ENCODE measurements around the gene TBC1D5. TPM values are rescaled to one million over a fixed set of nuclear protein-coding genes. Genes with fewer than 3 reads are reported as not detected.
"Not testable (repeated sequence)": the region's sequence is repeated elsewhere in the genome, so short reads cannot be mapped to it uniquely, and the experiment has no call there.

The TBC1D5 gene
- total RNA-seq, 3 donors from 2014 or later = 22.4 to 25.3 (median 25.2) TPM

- Mint-ChIP-seq H3K4me1 (ENCODE audit: low read depth) (no peaks in the 10 kb centered on the region), H3K27me3 (ENCODE audit: low read depth) (no peaks in the 10 kb centered on the region), H3K9me3 (peaks cover 3% of the 10 kb centered on the region), H3K4me3 (no peak overlapping the region), H3K36me3 (ENCODE audit: insufficient read depth) (peaks cover 47% of the 10 kb centered on the region)
- ATAC-seq (no peak), DNase-seq (no peak)
Measured at GRCh38 chr3:17394541-17395155, 347.8 kb downstream of the TBC1D5 start.

DNA sequence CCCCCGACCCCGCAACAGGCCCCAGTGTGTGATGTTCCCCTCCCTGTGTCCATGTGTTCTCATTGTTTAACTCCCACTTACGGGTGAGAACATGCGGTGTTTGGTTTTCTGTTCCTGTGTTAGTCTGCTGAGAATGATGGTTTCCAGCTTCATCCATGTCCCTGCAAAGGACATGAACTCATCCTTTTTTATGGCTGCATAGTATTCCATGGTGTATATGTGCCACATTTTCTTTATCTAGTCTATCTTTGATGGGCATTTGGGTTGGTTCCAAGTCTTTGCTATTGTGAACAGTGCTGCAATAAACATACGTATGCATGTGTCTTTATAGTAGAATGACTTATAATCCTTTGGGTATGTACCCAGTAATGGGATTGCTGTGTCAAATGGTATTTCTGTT lies 349.9 kb downstream of the TBC1D5 start:
- H3K9me3 Mint-ChIP-seq; DNase-seq; H3K4me3 Mint-ChIP-seq; H3K4me1 Mint-ChIP-seq (ENCODE audit: low read depth); ATAC-seq; H3K27me3 Mint-ChIP-seq (ENCODE audit: low read depth): not testable (repeated sequence)
- peaks cover 50% of the 10 kb centered on the region for H3K36me3 Mint-ChIP-seq (ENCODE audit: insufficient read depth)

GRCh38 chr3:17390785-17391184 lies 351.6 kb downstream of the TBC1D5 start:
- no peak for ATAC-seq
- peaks cover 51% of the 10 kb centered on the region for H3K36me3 Mint-ChIP-seq (ENCODE audit: insufficient read depth)
- peaks cover 3% of the 10 kb centered on the region for H3K9me3 Mint-ChIP-seq

DNA sequence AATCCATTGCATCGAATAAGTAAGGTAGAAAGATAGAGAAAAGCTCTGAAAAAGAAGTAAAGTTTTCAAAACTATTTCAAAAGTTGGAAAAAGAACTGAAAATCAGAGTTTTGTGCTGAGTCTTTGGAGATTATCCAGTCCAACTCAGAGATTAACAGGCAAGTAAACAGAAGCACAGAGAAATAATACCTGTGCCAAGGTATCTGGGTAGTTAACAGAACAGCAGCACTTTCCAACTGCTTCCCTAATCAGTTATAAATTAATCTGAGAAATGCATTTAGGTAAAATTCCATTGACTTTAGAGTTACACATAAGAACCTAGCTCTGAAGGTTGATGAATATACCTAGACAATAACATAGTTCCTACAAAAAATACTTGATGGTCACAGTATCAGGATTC lies 355.3 kb downstream of the TBC1D5 start:
- Mint-ChIP-seq H3K9me3 (no peaks in the 10 kb centered on the region), H3K27me3 (ENCODE audit: low read depth) (no peaks in the 10 kb centered on the region), H3K4me1 (ENCODE audit: low read depth) (no peaks in the 10 kb centered on the region), H3K36me3 (ENCODE audit: insufficient read depth) (peaks cover 37% of the 10 kb centered on the region), H3K4me3 (no peak overlapping the region)
- no peak for DNase-seq
- no peak for ATAC-seq

More at GRCh38 chr3:17390785-17391184, 351.6 kb downstream of the TBC1D5 start:
- no peaks in the 10 kb centered on the region for H3K27me3 Mint-ChIP-seq (ENCODE audit: low read depth)
- no peak overlapping the region for H3K4me3 Mint-ChIP-seq
- no peaks in the 10 kb centered on the region for H3K4me1 Mint-ChIP-seq (ENCODE audit: low read depth)
- no peak for DNase-seq

GRCh38 chr3:17386432-17386831 lies 356.0 kb downstream of the TBC1D5 start:
- Mint-ChIP-seq H3K27me3 (ENCODE audit: low read depth) (no peaks in the 10 kb centered on the region), H3K4me1 (ENCODE audit: low read depth) (no peaks in the 10 kb centered on the region), H3K4me3 (no peak overlapping the region), H3K36me3 (ENCODE audit: insufficient read depth) (peaks cover 33% of the 10 kb centered on the region), H3K9me3 (no peaks in the 10 kb centered on the region)
- ATAC-seq (no peak), DNase-seq (no peak)

GRCh38 chr3:17384567-17385296 lies 357.7 kb downstream of the TBC1D5 start:
- no peaks in the 10 kb centered on the region for H3K9me3 Mint-ChIP-seq
- H3K4me3 Mint-ChIP-seq = no peak overlapping the region
- DNase-seq (no peak), ATAC-seq (no peak)
- H3K27me3 Mint-ChIP-seq (ENCODE audit: low read depth) = no peaks in the 10 kb centered on the region
- peaks cover 25% of the 10 kb centered on the region for H3K36me3 Mint-ChIP-seq (ENCODE audit: insufficient read depth)
- H3K4me1 Mint-ChIP-seq (ENCODE audit: low read depth) = no peaks in the 10 kb centered on the region

DNA sequence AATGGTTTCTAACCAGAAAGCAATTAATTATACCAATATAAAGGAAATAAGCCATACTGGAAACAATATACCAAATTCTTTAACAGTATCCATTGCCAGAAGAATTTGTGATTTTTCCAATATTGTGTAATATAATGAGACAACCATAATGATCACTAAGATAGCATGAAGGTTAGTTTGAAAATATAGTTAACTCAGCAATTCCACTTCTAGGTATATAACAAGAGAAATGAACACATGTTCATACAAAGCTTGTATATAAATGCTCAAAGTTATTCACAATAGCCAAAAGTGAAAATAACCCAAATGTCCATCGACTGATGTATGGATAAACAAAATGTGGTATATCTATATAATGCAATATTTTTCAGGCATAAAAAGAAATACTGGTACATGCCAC lies 369.1 kb downstream of the TBC1D5 start:
- peaks cover 13% of the 10 kb centered on the region for H3K36me3 Mint-ChIP-seq (ENCODE audit: insufficient read depth)
- no peak for ATAC-seq
- H3K4me3 Mint-ChIP-seq = no peak overlapping the region
- H3K9me3 Mint-ChIP-seq = no peaks in the 10 kb centered on the region
- no peaks in the 10 kb centered on the region for H3K27me3 Mint-ChIP-seq (ENCODE audit: low read depth)
- DNase-seq = no peak
- H3K4me1 Mint-ChIP-seq (ENCODE audit: low read depth) = no peaks in the 10 kb centered on the region

DNA sequence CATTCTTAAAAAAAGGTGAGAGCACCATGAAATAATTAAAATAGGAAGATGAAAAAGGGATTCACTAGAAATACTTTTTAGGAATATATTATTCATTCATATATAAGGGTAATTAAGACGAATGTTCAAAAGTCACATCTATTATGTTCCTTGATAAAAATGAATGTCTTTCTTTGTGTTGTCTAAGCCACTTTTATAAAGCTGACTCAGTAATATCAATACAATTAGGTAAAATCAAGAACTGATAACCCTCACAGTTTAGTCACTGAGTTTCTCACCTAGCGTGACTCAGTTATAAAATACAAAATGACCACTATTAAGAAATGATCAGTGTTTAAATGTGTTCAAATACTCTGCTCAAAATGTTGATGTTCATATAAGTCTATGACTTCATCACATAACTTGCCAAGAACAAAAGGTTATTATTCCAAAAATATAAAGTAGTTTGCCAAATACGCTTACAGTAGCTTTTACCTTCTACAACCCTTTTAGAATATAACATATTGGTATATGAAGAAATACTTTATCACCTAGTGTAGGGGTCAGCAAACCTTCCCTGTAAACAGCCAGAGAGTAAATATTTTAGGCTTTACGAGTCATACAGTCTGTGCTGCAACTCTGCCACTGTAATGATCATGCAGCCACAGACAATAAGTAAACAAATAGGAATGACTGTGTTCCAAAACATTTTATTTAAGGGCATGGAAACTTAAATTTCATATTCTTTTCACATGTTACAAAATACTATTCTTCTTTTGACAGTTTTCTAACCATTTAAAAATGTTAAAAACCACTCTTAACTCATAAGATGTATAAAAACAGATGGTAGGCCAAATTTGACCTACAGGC lies 369.8 kb downstream of the TBC1D5 start:
- peaks cover 13% of the 10 kb centered on the region for H3K36me3 Mint-ChIP-seq (ENCODE audit: insufficient read depth)
- DNase-seq (no peak), ATAC-seq (no peak)
- H3K4me3 Mint-ChIP-seq = no peak overlapping the region
- H3K9me3 Mint-ChIP-seq = no peaks in the 10 kb centered on the region
- H3K4me1 Mint-ChIP-seq (ENCODE audit: low read depth) = no peaks in the 10 kb centered on the region
- H3K27me3 Mint-ChIP-seq (ENCODE audit: low read depth) = no peaks in the 10 kb centered on the region

- Mint-ChIP-seq H3K4me3 (no peak overlapping the region), H3K4me1 (ENCODE audit: low read depth) (no peaks in the 10 kb centered on the region), H3K9me3 (no peaks in the 10 kb centered on the region), H3K27me3 (ENCODE audit: low read depth) (no peaks in the 10 kb centered on the region), H3K36me3 (ENCODE audit: insufficient read depth) (peaks cover 12% of the 10 kb centered on the region)
- ATAC-seq = no peak
- no peak for DNase-seq
Measured at GRCh38 chr3:17369973-17370372, 372.5 kb downstream of the TBC1D5 start.

DNA sequence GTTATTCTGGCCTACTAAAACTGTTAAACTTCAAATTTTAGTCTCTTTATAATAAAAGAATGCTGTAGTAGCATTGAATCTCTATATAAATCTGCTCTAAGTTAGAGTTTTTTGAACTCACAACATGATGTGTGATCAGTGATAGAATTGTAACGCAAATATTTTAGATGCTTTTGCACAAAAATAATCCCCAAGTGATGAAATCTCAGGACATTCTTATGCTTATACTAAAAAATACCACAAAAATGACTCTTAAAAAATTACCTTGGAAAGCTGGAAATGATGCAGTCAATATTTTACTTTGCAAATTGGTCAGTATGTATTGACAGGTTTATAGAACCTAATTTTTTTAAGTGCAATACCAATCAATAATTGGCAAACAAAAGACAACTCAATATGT lies 375.3 kb downstream of the TBC1D5 start:
- Mint-ChIP-seq H3K4me3 (no peak overlapping the region), H3K9me3 (no peaks in the 10 kb centered on the region), H3K4me1 (ENCODE audit: low read depth) (no peaks in the 10 kb centered on the region), H3K27me3 (ENCODE audit: low read depth) (no peaks in the 10 kb centered on the region), H3K36me3 (ENCODE audit: insufficient read depth) (peaks cover 14% of the 10 kb centered on the region)
- no peak for ATAC-seq
- no peak for DNase-seq

DNA sequence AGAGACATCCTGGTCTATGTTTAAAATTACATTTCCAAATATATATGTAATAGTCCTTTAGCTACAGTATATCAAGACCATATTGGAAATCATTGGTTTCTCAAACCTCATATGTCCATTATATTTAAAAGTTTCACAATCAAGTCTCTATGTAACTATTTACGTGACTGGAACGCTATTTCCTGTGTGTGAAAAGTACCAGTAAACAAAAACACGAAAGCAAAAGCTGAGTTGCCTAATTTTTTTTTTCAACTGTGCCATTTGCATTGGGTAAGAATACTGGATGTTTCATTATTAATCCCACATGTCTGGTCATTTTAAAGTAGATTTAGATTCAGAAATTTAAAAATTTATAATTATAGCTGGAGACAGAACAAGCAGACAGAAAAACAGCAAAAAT lies 381.4 kb downstream of the TBC1D5 start:
- no peak for DNase-seq
- ATAC-seq = no peak
- no peaks in the 10 kb centered on the region for H3K27me3 Mint-ChIP-seq (ENCODE audit: low read depth)
- H3K4me1 Mint-ChIP-seq (ENCODE audit: low read depth) = no peaks in the 10 kb centered on the region
- H3K9me3 Mint-ChIP-seq = no peaks in the 10 kb centered on the region
- H3K4me3 Mint-ChIP-seq = no peak overlapping the region
- peaks cover 13% of the 10 kb centered on the region for H3K36me3 Mint-ChIP-seq (ENCODE audit: insufficient read depth)

GRCh38 chr3:17359911-17360310 lies 382.5 kb downstream of the TBC1D5 start:
- Mint-ChIP-seq H3K4me3 (no peak overlapping the region), H3K9me3 (no peaks in the 10 kb centered on the region), H3K36me3 (ENCODE audit: insufficient read depth) (peaks cover 13% of the 10 kb centered on the region), H3K27me3 (ENCODE audit: low read depth) (no peaks in the 10 kb centered on the region), H3K4me1 (ENCODE audit: low read depth) (no peaks in the 10 kb centered on the region)
- no peak for ATAC-seq
- DNase-seq = no peak

DNA sequence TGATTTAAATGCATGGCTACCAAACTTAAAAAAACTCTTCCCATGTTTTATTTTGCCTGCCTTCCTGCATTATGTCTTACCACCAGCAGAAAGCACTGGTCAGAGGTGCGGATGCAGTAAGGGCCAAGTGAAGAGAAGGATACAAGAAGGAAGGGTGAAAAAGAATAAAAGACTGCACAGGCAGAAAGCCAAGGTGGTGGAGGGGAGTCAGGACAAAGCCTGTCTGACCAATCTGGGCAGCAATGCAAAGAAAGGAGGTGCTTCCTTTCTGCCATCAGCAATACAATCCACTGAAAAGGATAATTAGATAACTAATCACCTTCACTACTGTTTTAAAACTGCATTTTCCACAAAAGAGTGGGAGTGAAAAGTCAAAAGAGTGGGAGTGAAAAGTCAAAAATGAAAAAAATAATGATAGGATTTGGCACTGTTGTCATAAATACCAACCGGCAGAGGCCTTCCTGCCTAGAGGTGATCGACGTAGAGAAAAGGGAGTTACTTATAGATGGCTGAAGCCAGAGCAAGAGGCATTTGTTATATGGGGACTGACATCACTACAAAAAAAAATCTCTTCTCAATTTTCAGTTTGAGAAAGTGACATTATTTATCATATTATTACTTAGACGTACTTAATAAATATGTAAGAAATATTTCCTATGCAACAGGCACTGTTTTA lies 385.3 kb downstream of the TBC1D5 start:
- no peak for DNase-seq
- Mint-ChIP-seq H3K36me3 (ENCODE audit: insufficient read depth) (peaks cover 13% of the 10 kb centered on the region), H3K9me3 (no peaks in the 10 kb centered on the region), H3K4me3 (no peak overlapping the region), H3K4me1 (ENCODE audit: low read depth) (no peaks in the 10 kb centered on the region), H3K27me3 (ENCODE audit: low read depth) (no peaks in the 10 kb centered on the region)
- no peak for ATAC-seq

- Mint-ChIP-seq H3K4me1 (ENCODE audit: low read depth) (no peaks in the 10 kb centered on the region), H3K4me3 (no peak overlapping the region), H3K27me3 (ENCODE audit: low read depth) (no peaks in the 10 kb centered on the region), H3K9me3 (no peaks in the 10 kb centered on the region), H3K36me3 (ENCODE audit: insufficient read depth) (peaks cover 15% of the 10 kb centered on the region)
- no peak for DNase-seq
- ATAC-seq = no peak
Measured at GRCh38 chr3:17356585-17356984, 385.8 kb downstream of the TBC1D5 start.
